Fibroblast of skin of abdomen (primary cell): ENCODE results near the gene ADGRV1.
A peak's percentile ranks its signal among the peaks of the same experiment; 100 is the strongest.
"Not testable (repeated sequence)": the region's sequence is repeated elsewhere in the genome, so short reads cannot be mapped to it uniquely, and the experiment has no call there.

Source experiments
- DNase-seq: peaks from one replicate; pipeline ENCODE4 v3.0.0-alpha.2; 2013

The ADGRV1 gene

DNA sequence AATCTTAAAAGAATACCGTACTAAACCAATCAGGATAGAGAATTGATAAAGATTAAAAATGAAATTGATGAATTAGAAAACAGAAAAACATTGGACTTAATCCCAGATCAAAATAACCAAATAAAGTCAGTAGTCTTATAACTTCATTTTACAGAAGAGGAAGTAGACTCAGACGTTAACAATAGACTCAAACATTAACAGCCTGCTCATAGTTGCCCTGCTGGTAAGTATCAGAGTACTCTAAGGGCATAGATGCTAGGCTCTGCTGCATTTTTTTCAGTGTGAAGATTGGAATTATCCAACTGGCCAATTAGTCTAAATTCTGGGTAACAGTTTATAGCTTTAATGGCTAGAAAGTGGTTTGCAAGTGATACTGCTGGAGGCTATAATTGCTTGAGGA, 42.9 kb downstream of the ADGRV1 start:
- DNase-seq, result no peak

DNA sequence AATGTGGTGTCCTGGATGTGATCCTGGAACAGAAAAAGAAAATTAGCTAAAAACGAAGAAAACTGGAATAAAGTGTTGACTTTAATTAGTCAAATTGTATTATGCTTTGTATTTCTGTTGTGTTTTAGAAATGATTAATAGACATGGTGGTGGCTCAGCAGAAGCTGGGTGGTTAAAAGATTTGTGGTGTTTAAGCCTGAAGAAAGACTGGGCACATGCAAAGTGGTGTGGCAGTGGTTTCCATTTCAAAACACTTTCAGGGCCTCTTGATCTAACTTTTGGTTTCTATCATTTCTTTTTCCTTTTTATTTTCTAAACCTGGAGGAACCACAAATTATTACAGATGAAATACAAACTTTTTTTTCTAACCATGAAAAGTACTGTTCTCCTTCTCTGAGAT, 44.1 kb downstream of the ADGRV1 start:
- no peak for DNase-seq

DNA sequence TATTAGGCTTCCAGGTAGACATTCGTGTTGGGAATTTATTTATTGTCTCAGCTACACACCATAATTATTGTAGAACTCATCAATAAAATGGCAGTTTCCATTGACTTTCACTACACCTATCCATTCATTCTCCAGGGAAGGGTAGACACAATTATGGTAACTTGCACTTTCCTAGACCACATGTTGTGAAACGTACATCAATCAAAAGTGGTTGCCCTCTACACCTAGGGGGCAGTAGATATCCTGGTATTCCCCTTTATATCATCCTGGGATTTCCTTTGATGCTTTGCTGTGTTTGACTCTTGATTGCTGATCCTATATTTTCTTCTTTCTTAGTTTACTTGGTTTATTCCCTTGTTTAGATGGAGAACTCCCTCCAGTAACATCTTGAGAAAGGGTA, 47.9 kb downstream of the ADGRV1 start:
- no peak for DNase-seq

- no peak for DNase-seq
Observed at GRCh38 chr5:90612919-90613318, 54.3 kb downstream of the ADGRV1 start.

DNA sequence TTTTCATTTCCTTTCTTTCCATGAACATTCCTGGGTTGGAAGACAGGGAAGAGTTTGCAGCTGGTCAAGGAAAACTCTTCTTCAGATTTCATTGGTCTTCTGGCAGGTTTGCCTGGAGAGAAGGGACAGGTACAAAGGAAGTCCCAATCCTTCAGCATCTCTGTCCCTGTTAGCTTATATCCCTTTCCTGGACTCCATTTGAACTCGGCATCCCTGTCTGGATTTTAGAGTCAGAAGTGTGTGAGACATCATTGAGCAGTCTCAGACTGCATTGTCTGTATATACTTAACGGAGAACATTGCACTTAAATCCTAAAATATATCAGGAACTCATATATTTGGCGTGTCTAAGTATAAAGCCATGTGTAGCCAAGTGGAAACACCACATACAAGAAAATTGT, 54.9 kb downstream of the ADGRV1 start:
- DNase-seq, result no peak

DNA sequence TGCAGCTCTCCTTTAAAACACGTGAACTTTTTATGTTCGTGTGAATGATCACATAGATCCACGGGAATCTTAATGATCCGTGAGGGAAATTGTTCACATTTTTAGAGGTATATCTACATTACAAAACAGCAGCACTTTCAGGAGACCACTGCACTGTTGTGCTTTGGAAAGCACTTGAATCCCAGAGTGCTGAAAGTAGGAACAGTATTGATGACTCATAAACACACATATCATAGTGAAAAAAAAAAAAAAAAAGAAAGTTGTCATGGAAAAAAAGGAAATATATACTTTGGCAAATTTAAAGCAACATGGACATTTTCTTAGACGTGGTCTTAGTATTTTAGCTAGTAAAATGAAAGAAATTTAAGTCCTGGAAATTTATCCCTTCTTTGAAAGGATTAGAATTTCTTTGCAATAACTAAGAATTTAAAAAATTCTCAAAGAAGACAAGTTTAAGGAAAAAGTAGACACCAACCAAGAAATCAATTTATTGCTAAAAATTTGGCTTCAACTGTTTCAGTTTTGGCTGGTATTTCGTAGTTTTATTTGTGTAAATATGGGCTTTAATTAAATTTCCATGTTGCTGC, 55.4 kb downstream of the ADGRV1 start:
- peak; percentile 34 for DNase-seq

GRCh38 chr5:90615355-90615754, 56.8 kb downstream of the ADGRV1 start:
- DNase-seq, result no peak

DNA sequence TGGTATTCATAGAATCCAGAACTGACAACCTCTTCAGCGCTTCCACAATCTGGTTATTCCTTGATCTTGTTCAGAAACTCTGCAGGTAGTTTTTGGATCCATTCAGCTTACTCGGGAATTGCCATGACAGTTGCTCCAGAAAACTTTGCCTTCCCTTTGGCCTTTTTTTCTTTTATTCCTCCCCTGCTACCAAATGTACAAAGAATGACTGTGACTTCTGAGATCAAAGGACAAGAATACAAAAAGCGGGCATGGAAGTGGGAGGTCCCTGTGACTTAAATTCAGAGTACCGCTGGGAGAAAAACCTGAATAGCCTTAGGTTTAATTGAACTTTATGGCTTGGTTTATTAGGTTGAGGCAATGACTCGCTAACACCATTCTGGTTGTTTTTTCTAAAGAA, 59.5 kb downstream of the ADGRV1 start:
- DNase-seq, result no peak

- DNase-seq, result not testable (repeated sequence)
Observed at GRCh38 chr5:90619762-90620161, 61.2 kb downstream of the ADGRV1 start.

DNA sequence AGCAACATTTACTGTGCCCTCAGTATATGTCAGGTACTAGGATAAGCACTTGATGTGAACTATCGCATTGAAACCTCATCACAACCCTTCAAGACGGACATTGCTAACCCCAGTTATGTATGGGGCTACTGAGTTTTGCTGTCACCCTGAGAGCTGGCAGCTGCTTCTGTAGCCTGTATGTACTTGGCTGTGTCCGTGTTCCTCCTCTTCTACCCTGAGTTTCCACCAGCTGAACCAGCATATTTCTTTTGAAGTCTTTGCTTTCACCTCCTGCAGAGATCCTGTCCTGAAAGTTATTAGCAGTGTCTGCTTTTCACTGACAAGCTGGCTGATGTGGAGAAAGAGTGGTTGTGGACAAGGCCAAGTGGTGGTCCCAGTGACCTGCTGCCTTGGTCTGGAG, 63.3 kb downstream of the ADGRV1 start:
- no peak for DNase-seq

- no peak for DNase-seq
Observed at GRCh38 chr5:90626493-90626892, 67.9 kb downstream of the ADGRV1 start.

DNA sequence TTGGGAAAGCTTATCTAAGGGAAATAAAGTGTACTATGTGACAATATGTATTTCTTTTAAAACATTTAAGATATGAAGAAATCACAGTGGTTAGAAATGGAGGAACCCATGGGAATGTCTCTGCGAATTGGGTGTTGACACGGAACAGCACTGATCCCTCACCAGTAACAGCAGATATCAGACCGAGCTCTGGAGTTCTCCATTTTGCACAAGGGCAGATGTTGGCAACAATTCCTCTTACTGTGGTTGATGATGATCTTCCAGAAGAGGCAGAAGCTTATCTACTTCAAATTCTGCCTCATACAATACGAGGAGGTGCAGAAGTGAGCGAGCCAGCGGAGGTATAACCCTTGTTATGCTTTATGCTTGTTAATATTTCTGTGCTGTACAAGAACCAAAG, 69.9 kb downstream of the ADGRV1 start:
- no peak for DNase-seq

DNA sequence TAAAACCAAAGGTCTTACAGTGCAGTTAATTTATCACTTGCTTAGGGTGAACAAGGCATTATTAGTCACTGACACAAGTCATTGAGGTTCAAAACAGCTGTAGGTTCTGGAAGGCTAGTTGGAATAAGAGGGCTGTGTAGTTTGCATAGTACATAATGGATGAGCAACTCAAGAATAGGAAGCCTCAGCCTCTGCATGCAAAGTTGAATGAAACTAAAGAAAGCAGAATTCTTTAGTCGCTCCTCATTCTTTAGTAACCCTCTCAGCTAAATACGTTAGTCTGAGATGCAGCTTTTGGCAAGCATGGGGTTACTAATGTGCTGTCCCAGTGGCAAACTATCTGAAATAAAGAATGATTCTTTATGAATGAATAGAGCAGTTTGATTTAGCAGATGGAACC, 74.2 kb downstream of the ADGRV1 start:
- DNase-seq, result peak; percentile 34

DNA sequence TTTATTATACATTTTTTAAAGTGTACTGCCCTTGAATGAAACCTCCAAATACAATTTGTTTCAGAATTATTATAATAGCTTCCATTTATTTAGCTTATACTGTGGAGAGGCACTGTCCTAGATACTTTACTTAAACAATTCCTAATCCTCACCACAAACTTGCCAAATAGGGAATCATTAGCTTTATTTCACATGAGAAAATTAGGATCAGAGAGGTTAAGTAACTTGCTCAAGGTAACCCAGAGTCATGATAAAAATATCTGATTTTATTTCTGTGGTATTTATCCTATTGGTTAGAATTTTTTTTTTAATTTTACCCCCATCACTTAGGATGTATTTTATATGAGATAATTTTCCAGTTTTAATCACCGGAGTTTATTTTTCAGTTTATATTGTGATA, 78.4 kb downstream of the ADGRV1 start:
- no peak for DNase-seq

- DNase-seq, result no peak
Observed at GRCh38 chr5:90637731-90638130, 79.1 kb downstream of the ADGRV1 start.

GRCh38 chr5:90638878-90639277, 80.3 kb downstream of the ADGRV1 start:
- peak; percentile 20 for DNase-seq

DNA sequence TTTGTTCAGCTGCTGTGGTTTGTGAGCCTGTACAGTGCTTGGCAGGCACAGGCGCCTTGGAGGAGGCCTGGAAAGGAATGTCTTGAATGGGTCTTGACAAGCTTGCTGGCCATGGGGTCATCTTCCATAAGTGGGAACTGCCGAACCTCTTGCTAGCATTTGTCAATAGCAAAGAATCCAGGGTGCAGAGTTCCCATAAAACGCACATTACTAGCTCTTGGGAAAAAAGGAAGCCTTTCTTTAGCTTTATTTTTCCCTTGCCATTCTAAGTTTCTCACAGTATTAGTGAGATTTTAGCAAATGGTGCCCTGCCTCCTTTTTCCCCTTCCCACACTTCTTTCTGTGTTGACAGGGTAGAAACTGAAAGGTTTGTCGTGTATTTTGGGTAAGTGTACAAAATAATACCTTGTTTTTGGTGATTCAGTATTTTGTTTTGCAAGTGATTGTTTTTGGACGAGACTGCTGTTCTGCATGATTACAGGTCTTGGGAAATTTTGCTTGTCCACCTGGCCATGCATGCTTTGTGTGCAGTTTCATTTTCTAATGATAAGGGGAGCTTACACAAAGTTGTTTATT, 82.0 kb downstream of the ADGRV1 start:
- peak; percentile 64 for DNase-seq

DNA sequence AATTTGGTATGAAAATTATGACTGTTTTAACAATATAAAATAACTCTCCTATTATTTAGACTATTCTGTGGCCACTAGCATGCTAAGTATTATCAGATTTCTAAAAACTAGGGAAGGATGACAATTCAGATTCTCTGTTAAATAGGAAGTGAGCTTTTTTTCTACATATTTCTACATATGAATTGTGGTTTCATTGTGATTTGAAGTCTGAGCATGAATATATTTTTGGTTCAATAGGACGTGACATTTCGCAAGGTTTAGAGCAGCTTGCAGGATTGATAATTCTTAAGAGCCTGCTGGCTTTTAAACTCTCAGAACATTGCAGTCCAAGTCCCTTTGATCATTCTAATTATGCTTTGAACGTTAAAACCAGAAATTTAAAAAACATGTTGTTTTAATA, 82.9 kb downstream of the ADGRV1 start:
- DNase-seq, result peak; percentile 21

GRCh38 chr5:90642706-90643229, 84.2 kb downstream of the ADGRV1 start:
- no peak for DNase-seq

DNA sequence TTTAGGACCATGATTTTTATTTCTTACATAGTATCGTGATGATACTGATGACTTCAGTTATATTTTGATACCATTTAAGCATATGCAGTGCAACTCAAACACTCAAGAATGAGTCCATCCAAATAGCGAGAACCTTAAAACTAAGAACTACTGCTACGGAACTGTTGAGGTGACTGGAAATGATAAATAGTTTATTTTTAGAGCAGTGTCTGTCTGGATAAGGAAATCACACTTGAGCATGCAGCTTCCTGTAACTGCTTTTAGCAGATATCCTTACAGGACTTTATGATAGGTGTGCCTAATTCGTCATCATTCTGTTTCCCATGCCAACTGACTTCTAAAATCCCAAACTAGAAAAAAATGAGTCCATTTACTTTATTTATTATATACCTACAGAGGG, 85.5 kb downstream of the ADGRV1 start:
- no peak for DNase-seq

DNA sequence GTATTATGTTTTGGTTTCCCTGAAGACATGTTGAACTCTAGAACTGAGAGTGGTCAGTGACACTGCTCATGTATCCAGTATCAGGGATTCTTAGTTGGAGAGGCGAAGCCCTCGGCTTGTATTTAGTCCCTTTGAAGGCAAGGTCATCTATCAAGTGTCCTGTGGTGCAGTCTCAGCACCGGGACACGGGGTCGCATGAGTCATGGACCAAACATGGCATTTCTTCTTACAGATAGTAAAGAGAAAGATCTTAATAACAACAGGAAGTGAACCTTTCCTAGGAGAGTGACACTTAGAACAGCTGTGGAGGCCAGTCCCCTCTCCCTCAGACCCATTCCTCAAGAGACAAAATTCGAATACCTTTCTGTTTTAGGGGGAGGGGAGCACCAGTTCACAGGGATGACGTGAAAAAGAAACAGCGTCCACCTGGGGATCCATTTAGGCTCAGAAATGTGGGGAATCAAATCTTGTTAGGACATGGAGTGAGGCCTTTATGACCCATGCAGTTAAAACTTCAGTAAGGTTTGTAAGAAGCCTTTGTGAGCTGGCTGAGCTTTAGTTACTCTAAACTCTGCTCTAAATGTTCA, 86.5 kb downstream of the ADGRV1 start:
- DNase-seq, result no peak

DNA sequence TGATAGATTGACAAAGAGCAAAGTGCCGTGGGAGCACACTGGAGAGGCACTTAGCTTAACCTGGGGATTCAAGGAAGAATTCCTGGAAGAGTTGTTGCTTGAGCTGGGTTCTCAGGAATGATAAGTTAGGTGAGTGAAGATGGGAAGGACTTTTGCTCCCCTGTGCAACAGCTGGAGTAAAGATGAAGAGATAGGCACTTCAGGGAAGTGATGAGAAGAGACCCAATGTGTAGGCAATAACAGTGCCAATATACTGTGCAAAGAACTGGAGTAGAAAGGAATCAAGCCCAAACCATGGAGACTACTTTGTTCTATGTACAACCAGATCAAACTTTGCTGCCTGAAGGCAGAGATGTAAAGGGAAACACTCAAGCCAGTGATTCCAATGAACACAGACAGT, 92.2 kb downstream of the ADGRV1 start:
- no peak for DNase-seq

GRCh38 chr5:90654215-90654614, 95.6 kb downstream of the ADGRV1 start:
- no peak for DNase-seq

DNA sequence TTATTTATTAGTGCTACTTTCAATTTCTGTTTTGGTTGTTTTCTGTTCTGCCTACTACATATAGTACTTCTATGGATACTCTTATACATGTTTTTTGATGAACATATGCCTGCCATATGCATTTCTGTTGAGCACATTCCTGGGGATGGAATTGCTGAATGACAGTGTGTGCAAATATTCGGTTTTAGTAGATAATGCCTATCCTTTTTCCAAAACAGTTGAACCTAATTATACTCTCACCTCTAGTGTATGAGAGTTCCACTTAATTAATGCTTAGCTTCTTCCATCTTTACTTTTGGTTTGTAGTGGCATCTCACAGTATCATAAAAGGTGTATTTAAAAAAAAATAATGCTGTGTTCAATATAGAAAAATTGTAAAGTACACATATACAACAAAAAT, 96.8 kb downstream of the ADGRV1 start:
- DNase-seq, result peak; percentile 15
